Naive thymus-derived CD8-positive, alpha-beta T cell (primary cell): ENCODE results near the gene GSDME. TPM values are rescaled to one million over a fixed set of nuclear protein-coding genes. Genes with fewer than 3 reads are reported as not detected.

ENCODE experiments used
- ATAC-seq, 2 donors: fragments of 150-1000 bp; cut with Tn5 transposase in 1 of 2; sonication (Bioruptor Pico), chemical (Tn5 transposase) in 1 of 2; 1 replicate in 1 of 2; 2 replicates in 1 of 2; pipeline ENCODE4 v1.10.0; 2021; ENCODE audit warnings: mild to moderate bottlenecking in 2 of 2, moderate library complexity in 2 of 2
- POLR2A ChIA-PET: fragments of 350-600 bp; sonication (Branson Sonifier 250); formaldehyde crosslinking; loops from one replicate; lab custom pipeline; 2021; ENCODE audit warnings: antibody characterized with exemption; lab: Charles Lee
- DNase-seq, 10 donors: peaks; one replicate each; pipeline versions ENCODE4 v3.0.0 to v3.0.0-alpha.2; 2020 to 2022
- H3K27ac Mint-ChIP-seq, 10 donors: one replicate each; pipeline ENCODE4 v1.8.0; 2020 to 2022; ENCODE audit warnings: mild to moderate bottlenecking in 10 of 10, mixed read lengths in 10 of 10, moderate library complexity in 4 of 10, inconsistent platforms in 1 of 10
- H3K27me3 Mint-ChIP-seq, 5 donors: one replicate each; pipeline ENCODE4 v1.8.0; 2021 to 2022; ENCODE audit warnings: mixed read lengths in 5 of 5
- H3K36me3 Mint-ChIP-seq, 3 donors: one replicate each; pipeline ENCODE4 v1.8.0; 2020 to 2022; ENCODE audit warnings: mixed read lengths in 3 of 3, mild to moderate bottlenecking in 2 of 3, inconsistent platforms in 1 of 3
- H3K4me1 Mint-ChIP-seq, 4 donors: one replicate each; pipeline ENCODE4 v1.8.0; 2021 to 2022; ENCODE audit warnings: mixed read lengths in 4 of 4
- H3K4me3 Mint-ChIP-seq, 10 donors: one replicate each; pipeline ENCODE4 v1.8.0; 2020 to 2022; ENCODE audit warnings: mild to moderate bottlenecking in 10 of 10, mixed read lengths in 10 of 10, moderate library complexity in 6 of 10, inconsistent platforms in 1 of 10
- H3K9me3 Mint-ChIP-seq, 9 donors: one replicate each; pipeline ENCODE4 v1.8.0; 2020 to 2022; ENCODE audit warnings: mixed read lengths in 9 of 9, mild to moderate bottlenecking in 3 of 9, inconsistent platforms in 1 of 9, moderate library complexity in 1 of 9
- polyA plus RNA-seq, 3 donors: library from polyadenylated mRNA; unstranded; fragments of 300-500 nt; fragmentation: Illumina TruSeq; gene quantifications; one replicate each; pipeline ENCODE4 v1.2.3, GENCODE V29; 2021
- total RNA-seq, 8 experiments: library from RNA in 2 of 8; stranded (reverse) in 2 of 8; gene quantifications; one replicate each; pipeline ENCODE4 v1.2.3 and lab custom pipeline; 2021 to 2026

GSDME gene
- total and polyA plus RNA-seq, 5 experiments from 2014 or later = 0.07 to 0.30 (median 0.25) TPM; not detected in 1

DNA sequence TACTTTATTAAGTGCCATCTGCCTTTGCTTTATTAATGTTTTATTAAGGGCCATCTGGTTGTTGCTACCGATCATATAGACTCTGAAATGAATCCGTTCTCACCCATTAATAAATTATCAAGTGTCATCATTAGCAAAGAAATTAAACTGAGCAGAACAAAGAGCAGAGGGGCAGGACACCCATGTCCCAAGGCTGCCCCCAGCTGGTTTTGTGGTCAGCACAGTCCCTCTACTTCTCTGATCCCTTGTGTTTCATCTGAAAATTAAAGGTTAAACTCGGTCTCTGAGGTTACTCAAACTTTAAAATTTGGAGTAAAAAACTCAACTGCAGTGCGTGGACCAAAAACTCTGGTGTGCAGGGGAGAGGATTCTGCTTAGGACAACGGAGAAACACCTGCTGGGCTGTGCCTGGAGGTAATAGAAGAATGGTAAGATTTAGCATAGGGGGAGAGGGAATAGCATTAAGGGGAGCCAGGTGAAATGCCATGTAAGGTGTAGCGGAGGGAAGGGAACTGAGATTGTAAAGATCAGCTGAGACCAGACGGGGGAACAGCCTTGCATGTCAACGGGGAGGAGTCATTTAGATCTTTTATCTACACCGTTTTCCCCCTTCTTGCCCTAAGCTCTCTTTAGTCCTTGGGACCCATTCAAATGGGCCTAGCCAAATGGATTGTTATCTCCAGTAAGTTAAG is 10.8 kb upstream of the GSDME start:
- POLR2A ChIA-PET = no interaction called here
- no peak overlapping the region for H3K27ac Mint-ChIP-seq
- DNase-seq (no peak), ATAC-seq (no peak)
- peaks cover 2 to 36% (median 22%) of the 10 kb centered on the region in 5 donors for H3K27me3 Mint-ChIP-seq
- no peaks in the 10 kb centered on the region for H3K4me1 Mint-ChIP-seq
- no peak overlapping the region for H3K4me3 Mint-ChIP-seq
- H3K9me3 Mint-ChIP-seq = peaks cover 6 to 26% (median 13%) of the 10 kb centered on the region in 9 donors
- H3K36me3 Mint-ChIP-seq = peaks cover 0 to 12% (median 12%) of the 10 kb centered on the region in 3 donors

GRCh38 chr7:24764972-24765744 is 7.9 kb upstream of the GSDME start:
- H3K9me3 Mint-ChIP-seq = peaks cover 0 to 7% (median under 1%) of the 10 kb centered on the region in 9 donors
- POLR2A ChIA-PET = no interaction called here
- ATAC-seq (no peak), DNase-seq (no peak)
- peaks cover 0 to 1% (median under 1%) of the 10 kb centered on the region in 3 donors for H3K36me3 Mint-ChIP-seq
- H3K4me3 Mint-ChIP-seq = no peak overlapping the region
- H3K27ac Mint-ChIP-seq = no peak overlapping the region
- H3K4me1 Mint-ChIP-seq = no peaks in the 10 kb centered on the region
- peaks cover 7 to 43% (median 33%) of the 10 kb centered on the region in 5 donors for H3K27me3 Mint-ChIP-seq

- no peak overlapping the region for H3K27ac Mint-ChIP-seq
- peaks cover 15 to 53% (median 35%) of the 10 kb centered on the region in 5 donors for H3K27me3 Mint-ChIP-seq
- peaks cover 0 to 7% (median 0%) of the 10 kb centered on the region in 9 donors for H3K9me3 Mint-ChIP-seq
- no peaks in the 10 kb centered on the region for H3K4me1 Mint-ChIP-seq
- POLR2A ChIA-PET = no interaction called here
- H3K4me3 Mint-ChIP-seq = no peak overlapping the region
- ATAC-seq (no peak), DNase-seq (no peak)
- no peaks in the 10 kb centered on the region for H3K36me3 Mint-ChIP-seq
These were observed 6.7 kb upstream of the GSDME start for GRCh38 chr7:24764011-24764410.

DNA sequence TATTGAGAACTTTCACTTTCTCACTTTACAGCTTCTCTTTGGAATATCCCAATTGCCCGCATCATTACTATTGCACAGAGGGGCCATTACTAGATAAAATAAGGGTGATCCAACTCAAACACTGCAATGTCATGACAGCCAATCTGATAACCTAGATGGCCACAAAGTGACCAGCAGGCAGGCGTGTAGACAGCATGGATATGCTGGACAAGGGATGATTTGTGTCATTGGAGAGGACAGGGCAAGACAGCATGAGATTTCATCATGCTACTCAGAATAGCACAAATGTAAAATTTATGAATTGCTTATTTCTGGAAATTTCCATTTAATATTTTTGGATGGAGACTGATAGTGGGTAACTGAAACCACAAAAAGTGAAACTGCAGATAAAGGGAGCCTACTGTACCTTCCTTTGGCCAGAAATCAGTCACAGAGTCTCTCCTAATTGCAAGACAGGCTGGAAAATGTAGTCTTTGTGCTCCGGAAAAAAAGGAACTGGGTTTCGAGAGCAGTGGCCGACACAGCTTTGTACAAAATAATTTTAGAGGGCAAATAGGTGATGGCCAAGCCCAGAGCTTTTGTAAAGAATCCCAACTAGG is 6.1 kb upstream of the GSDME start:
- H3K4me1 Mint-ChIP-seq = no peaks in the 10 kb centered on the region
- POLR2A ChIA-PET = no interaction called here
- no peak overlapping the region for H3K27ac Mint-ChIP-seq
- peaks cover 20 to 59% (median 38%) of the 10 kb centered on the region in 5 donors for H3K27me3 Mint-ChIP-seq
- no peak for DNase-seq
- ATAC-seq = no peak
- peaks cover 0 to 7% (median 0%) of the 10 kb centered on the region in 9 donors for H3K9me3 Mint-ChIP-seq
- no peaks in the 10 kb centered on the region for H3K36me3 Mint-ChIP-seq
- H3K4me3 Mint-ChIP-seq = no peak overlapping the region

- ATAC-seq (no peak), DNase-seq (no peak)
- Mint-ChIP-seq H3K4me3 (no peak overlapping the region), H3K9me3 (peaks cover 0 to 7% (median 0%) of the 10 kb centered on the region in 9 donors), H3K27me3 (peaks cover 25 to 65% (median 40%) of the 10 kb centered on the region in 5 donors), H3K4me1 (peaks cover 0 to 2% (median under 1%) of the 10 kb centered on the region in 4 donors), H3K27ac (no peak overlapping the region), H3K36me3 (no peaks in the 10 kb centered on the region)
- POLR2A ChIA-PET = no interaction called here
These were observed 5.5 kb upstream of the GSDME start for GRCh38 chr7:24762771-24763170.

DNA sequence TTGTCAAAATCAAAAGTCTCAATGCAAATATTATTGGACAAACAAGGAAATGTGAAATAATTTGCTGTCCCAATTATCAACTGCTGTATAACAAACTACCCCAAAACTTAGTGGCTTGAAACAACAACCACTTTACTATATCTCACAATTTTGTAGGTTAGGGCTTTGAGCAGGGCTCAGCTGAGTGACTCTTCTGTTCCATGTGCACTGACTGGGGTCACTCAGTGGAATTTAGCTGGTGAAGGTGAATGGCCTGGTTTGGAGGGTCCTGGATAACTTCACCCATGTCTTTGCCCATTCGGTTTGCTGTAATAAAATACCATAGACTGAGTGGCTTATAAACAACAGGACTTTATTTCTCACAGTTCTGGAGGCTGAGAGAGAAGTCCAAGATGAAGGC is 3.7 kb upstream of the GSDME start:
- Mint-ChIP-seq H3K27me3 (peaks cover 27 to 69% (median 43%) of the 10 kb centered on the region in 5 donors), H3K4me3 (no peak overlapping the region), H3K4me1 (peaks cover 7 to 11% (median 10%) of the 10 kb centered on the region in 4 donors), H3K9me3 (peaks cover 0 to 7% (median 0%) of the 10 kb centered on the region in 9 donors), H3K36me3 (no peaks in the 10 kb centered on the region), H3K27ac (no peak overlapping the region)
- ATAC-seq (no peak), DNase-seq (no peak)
- POLR2A ChIA-PET = no interaction called here

DNA sequence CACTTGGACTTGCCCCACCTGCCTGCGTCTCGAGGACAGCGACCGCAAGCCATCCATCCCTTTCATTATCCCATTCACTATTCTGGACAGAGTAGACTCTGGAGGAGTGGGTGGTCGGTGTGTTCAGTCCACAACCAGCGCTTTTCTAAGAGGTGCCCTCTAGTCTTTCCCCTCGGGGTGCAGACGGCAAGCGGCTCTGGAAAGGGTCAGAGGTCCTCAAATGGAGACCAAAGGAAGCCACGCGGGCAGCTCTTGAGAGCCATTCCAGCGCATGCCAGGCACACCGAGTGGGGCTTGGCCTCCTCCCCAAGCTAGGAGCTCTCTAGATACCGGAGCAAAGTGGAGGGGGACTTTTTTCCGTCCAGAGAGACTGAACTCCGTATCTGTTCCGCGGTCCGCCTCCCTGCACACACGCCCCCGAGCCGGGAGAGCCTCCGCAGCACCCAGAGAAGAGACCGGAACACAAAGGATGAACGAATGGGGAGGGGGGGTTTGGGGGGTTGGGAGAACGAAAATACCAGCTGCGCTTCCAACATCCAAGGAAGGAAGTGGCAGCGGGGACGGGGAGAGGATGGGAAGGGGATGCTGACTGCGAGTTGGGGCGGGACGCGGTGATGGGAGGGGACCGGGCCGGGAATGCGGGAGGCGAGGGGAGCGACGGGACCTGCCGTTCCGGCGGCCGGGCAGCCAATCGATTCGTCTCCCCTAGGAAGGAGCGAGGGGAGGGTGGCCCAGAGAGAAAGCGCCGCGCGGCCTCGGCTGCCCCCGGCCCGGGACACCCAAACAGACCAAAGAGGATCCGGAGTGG is 515 bp downstream of the GSDME start:
- peaks cover 11 to 24% (median 20%) of the 10 kb centered on the region in 4 donors for H3K4me1 Mint-ChIP-seq
- H3K4me3 Mint-ChIP-seq = peak overlapping the region; percentile 67 to 96 (median 85)
- POLR2A ChIA-PET = interaction anchor here (0.6 kb wide), 1 partner anchor 223 kb away, joined by 3 read pairs; no protein-coding TSS in a partner anchor
- H3K27me3 Mint-ChIP-seq = peaks cover 37 to 73% (median 57%) of the 10 kb centered on the region in 5 donors
- ATAC-seq = peak; percentile 12 to 36
- peaks cover 0 to 7% (median 0%) of the 10 kb centered on the region in 9 donors for H3K9me3 Mint-ChIP-seq
- DNase-seq = peak in 2 of 10 donors; percentile 1 to 7
- peak overlapping the region in 2 of 10 donors; percentile 5 to 57 for H3K27ac Mint-ChIP-seq
- H3K36me3 Mint-ChIP-seq = no peaks in the 10 kb centered on the region

DNA sequence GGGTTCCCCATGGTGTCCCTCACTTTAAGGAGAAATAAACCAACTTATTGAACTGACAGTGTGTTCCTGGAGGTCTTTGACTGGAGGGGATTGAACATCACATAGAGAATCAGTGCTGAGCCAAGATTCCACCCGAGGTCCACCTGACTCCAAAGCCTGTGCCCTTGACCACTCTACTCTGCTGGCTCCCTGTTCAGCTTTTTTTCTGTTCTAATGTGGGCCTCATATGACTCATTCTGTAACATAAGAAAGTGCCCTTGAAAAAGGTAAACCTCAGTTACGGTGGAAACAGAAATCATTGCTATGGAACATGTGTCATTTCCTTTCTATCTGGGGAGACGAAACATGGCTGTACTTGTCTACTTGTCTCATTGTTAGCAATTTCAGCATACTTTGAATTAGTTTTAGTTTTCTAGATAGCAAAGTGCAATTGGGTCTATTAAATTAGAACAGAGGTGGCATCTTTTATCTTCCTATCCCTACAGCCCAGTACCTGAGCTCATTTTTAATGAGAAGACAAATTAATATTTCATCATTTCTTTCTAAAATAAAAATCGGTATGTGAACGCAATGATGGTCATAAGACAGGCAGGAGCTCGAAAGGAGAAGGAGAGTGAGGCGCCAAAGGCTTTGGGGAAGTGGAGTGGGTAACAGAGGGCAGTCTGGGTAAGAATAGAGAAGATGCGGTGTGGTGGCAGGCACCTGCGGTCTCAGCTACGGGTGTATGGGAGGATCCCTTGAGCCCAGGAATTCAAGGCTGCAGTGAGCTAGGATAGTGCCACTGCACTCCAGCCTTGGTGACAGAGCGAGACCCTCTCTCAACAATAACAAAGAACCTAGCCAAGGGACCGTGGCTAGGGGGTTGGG is 1.5 kb downstream of the GSDME start:
- ATAC-seq (peak in 1 of 2 donors; percentile 19), DNase-seq (no peak)
- Mint-ChIP-seq H3K4me3 (peak overlapping the region; percentile 65 to 96 (median 84)), H3K27ac (peak overlapping the region in 1 of 10 donors; percentile 77), H3K4me1 (peaks cover 11 to 24% (median 20%) of the 10 kb centered on the region in 4 donors), H3K27me3 (peaks cover 35 to 70% (median 53%) of the 10 kb centered on the region in 5 donors), H3K36me3 (no peaks in the 10 kb centered on the region), H3K9me3 (peaks cover 0 to under 1% (median 0%) of the 10 kb centered on the region in 9 donors)
- POLR2A ChIA-PET = interaction anchor here (0.6 kb wide), 1 partner anchor 224 kb away, joined by 3 read pairs; no protein-coding TSS in a partner anchor

DNA sequence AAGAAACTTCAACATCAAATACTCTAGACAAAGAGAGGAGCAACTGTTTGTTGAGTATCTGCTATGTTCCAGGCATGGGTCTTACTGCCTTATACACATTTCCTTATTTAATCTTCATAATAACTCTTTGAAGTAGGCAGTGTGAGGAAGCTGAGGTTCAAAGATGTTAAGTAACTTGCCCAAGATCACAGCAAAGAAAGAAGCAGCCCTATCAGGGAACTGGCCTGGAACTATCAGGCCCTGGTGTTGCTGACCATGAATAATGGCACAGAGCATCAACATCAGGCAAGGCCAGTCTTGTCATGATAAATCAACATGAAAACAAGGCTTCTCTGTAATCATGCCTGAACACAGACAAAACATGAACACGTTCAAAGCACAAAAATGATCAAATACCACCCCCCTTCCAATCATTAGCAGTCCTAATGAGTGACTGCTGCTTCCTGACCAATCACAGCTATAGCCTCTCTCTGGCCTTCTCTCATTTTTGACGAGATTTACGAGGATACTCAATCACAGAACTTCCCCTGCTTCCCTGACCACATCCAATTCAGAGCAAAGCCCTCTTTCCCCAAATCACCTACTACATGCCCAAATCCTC is 2.3 kb downstream of the GSDME start:
- peaks cover 11 to 24% (median 20%) of the 10 kb centered on the region in 4 donors for H3K4me1 Mint-ChIP-seq
- peak overlapping the region in 1 of 10 donors; percentile 88 for H3K4me3 Mint-ChIP-seq
- peaks cover 31 to 66% (median 55%) of the 10 kb centered on the region in 5 donors for H3K27me3 Mint-ChIP-seq
- no peaks in the 10 kb centered on the region for H3K36me3 Mint-ChIP-seq
- no peak for ATAC-seq
- DNase-seq = no peak
- H3K27ac Mint-ChIP-seq = no peak overlapping the region
- H3K9me3 Mint-ChIP-seq = no peaks in the 10 kb centered on the region
- POLR2A ChIA-PET = no interaction called here

GRCh38 chr7:24752073-24752800 is 5.0 kb downstream of the GSDME start:
- DNase-seq (no peak), ATAC-seq (no peak)
- Mint-ChIP-seq H3K9me3 (no peaks in the 10 kb centered on the region), H3K4me3 (no peak overlapping the region), H3K27me3 (peaks cover 17 to 53% (median 45%) of the 10 kb centered on the region in 5 donors), H3K36me3 (no peaks in the 10 kb centered on the region), H3K27ac (peak overlapping the region in 1 of 10 donors; percentile 61), H3K4me1 (peaks cover 11 to 24% (median 18%) of the 10 kb centered on the region in 4 donors)
- POLR2A ChIA-PET = no interaction called here
